HL-60/S4 treated with phorbol 12-myristate 13-acetate at 8.2 ng/mL for 4 days and 3 days (cell line): ENCODE results near the gene LAMA5.

Source experiments
- in situ Hi-C: fragments of 300-500 bp; cut with MboI; formaldehyde crosslinking; loops from 2 replicates; pipeline ENCODE4 v1.15.0; 2022; ENCODE audit warnings: low sequenced_read_pairs

Gene LAMA5

DNA sequence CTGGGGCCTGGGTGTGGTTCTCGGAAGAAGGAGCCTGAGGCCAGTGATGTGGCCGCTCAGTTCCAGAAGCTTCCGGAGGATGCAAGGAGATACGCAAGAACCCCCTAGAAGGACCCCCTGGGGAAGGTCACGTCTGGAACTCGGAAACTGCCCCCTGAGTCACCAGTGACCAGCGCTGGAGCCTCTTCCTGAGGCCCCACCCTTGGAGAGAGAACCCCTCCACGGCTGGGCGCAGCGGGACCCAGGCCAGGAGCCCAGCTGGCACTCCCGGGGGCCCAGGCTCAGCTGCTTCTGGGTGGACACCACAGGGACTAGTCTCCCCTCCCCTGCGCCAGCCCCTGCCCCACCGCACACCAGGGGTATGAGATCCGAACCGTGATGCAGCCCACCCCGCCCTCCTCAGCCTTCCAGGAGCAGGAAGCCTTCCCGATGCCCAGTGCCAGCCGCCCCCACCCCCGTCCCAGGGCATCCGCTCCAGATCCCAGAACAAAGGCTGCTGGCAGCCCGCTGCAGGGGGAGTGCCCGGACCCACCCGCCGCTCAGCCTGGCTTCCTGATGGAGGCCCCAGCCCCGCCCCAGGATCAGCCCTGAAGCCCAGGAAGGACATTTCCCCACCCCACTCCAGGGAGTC is 7.5 kb downstream of the LAMA5 start:
- in situ Hi-C loops = no loop called here

DNA sequence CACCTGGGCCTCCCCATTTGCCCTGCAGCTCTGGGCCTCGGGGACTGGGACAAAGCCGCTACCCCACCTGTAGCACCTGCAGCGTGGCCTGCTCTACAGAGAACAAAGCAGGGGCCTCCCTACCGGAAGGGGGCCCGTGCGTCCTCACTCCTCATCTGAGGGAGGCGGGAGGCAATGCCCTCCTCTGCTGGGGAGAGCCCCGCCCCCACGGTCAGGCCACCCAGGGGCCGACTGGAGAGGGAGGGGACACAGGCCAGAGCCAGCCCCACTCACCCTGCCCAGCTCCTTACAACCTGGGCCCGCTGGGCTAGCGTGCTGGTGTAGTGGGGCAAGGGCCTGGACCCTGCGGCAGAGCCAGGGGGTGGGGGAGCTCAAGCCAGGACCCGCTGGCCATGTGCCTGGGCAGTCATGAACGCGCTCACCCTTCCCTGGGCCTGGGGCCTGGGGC is 8.0 kb downstream of the LAMA5 start:
- in situ Hi-C loops = no loop called here

DNA sequence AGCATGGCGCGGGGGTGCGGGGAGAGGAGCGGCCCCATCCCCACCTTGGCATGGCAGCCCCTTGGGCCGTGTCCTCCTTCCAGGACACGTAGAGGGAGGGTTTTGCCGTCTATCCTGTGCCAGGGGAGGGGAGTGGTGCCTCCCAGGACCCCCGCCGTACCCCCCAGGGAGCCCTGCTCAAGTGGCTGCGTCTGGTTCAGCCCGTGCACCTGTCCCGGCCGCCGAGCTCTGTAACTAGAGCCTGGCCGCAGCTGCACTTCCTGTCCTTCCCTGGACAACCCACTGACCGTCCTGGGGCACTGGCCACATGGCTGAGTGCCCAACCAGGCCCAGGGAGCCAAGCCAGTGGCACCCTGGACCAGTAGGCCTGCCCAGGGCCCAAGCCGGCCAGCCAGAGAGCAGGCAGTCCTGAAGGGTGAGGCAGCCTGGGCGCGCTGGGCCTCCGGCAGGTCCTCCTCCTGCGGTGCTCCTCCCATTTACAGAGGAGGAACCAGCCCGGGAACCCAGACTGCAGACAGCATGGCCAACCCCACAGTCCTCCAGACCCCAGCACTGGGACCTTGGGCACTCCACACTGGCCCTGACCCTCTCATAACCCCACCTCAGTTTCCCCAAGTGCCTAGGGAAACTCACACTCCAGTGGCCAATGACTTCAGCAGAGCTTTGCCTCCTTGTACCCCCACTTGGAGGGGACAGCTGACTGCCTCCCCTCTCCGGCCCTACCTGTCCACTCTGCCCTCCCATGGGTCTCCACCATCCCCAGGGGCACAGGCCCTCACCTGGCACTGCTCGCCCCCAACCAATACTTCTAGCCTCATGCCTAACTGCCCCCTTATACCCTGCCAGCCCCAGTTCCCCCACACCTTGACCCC is 8.7 kb downstream of the LAMA5 start:
- in situ Hi-C loops = no loop called here

DNA sequence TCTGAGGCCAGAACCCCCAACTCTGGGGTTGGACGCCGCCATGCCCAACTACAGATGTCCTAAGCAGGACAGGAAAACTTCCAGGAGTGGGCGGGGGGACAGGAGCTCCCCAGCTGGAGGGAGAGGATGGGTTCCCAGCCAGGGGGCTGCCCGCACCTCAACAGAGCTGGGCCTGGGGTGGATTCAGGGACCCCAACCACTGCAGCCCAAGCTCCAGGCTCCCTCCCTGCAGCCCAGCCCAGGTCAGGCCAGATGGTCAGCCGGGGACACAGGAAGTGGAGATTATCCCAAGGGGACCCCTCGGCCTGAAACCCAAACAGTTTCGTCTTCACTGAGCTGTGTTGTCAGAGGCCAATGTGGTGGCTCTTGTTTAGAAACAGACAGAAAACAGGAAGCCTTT is 9.4 kb downstream of the LAMA5 start:
- in situ Hi-C loops = no loop called here

DNA sequence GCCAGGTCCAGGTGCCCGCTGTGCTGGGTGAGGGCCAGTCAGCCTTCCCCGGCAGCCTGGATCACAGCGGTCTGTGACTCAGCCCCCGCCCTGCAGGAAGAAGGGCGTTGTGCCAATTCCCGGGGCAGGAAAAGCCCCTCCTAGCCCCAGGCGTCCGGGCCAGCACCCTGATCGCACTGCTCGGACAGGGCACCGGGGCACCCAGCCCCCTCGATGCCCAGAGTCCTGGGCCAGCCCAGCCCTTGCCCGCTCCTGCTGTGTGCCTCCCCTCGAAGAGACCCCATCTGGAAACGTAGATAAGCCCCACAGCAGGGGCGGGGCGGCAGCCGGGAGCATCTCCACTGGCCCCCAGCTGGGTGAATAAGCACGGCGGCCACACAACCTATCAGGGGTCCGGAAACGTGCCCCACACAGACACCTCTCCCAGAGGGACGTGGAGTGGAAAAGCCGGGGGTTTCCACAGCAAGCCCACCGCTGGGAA is 9.9 kb downstream of the LAMA5 start:
- in situ Hi-C loops = no loop called here

DNA sequence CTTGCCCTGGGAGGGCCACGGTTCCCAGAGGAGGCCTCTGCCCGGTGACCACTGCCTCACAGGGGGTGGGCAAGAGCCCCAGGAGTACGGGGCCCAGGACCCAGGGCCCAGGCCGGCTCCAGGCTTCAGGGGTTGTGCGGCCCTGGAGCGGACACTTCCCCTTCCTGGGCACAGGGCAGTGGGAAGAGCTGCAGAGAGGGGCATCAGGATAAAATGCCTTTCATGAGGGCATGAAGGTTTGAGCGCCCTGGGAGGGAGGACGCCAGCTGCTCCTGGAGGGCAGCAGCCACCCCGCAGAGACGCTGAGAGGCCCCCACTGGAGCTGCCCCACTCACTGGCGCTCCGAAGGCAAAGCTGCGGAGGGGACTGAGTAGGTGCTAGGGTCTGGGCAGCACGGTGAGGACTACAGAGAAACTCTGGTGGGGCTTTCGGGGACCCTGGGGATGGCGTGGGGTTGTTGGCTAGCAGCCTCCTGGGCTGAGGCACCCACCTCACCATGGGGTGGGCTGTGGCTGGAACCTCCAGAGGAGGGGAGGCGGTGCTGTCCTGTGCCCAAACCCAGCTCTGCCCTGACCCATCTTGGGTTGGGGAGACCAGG is 10.4 kb downstream of the LAMA5 start:
- in situ Hi-C loops = no loop called here

DNA sequence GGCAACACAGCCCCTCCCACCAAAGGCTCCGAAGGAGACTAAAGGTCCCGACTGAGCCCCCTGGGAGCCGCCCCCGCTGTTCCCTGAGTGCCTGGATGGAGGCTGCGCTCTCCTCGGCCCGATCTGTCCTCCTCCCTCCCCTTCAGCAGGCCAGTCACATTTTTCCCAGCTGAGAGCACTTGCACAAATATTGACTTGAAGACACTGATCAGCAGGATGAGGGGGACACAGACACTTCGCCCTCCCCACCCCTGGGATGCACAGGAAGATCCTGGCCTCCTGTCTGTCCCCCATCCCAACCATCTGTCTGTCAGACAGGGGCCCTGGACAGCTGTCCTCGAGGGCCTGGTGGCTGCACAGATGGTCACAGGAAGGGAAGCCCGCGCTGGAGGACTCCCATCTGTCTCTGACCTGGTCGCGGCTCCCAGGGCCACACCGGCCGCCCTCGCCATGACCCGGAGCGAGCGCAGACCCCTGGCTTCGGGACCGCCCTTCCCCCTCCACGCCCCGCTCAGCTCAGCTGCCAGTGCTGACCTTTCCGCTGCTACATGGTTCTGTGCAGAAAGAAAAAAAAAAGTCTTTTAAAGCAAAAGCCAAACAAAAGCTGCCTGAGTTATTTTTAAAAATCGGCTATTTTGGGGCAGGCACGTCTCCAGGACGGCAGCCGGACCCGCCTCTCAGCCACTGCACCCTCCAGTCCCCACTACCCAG is 11.1 kb downstream of the LAMA5 start:
- in situ Hi-C loops = no loop called here

DNA sequence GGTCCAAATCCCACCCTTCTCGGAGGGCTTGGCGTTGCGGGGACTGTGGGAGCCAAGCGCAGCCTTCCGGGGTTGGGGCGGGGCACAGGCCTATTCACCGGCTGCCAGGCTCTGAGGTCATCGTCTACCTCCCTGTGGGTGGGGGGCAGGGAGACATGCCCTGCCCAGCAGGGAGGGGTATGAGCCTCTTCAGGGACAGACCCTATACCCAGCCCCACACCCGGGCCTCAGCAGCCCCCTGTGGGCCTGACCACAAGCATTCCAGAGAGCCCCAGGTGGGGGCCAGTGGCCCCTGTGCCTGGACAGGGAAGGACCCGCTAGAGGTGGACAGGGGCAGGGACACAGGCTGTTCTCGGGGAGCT is 11.6 kb downstream of the LAMA5 start:
- in situ Hi-C loops = no loop called here

DNA sequence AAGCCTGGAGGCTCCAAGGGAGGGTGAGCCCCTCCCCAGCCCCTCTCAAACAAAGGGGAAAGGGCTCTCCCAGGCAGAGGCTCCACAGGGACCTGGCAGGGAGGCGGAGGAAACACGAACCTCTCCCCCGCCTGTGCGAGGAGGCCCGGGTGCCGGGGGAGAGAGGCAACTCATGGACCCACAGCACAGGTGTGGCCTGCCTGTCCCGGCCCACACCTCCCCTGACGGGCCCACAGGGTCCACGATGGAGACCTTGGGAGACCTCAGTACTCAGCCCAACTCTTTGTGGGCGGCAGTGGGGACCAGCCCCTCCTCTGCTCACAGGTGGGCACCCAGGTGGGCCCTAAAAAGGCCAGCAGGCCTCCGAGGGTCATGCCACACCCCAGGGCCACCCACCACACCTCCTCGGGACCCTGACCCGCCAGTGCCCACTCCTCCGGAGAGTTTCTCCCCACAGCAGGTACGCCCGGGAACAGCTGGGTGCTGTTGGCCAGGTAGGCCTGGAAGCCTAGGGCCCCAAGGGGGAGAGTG is 12.2 kb downstream of the LAMA5 start:
- in situ Hi-C loops = no loop called here

DNA sequence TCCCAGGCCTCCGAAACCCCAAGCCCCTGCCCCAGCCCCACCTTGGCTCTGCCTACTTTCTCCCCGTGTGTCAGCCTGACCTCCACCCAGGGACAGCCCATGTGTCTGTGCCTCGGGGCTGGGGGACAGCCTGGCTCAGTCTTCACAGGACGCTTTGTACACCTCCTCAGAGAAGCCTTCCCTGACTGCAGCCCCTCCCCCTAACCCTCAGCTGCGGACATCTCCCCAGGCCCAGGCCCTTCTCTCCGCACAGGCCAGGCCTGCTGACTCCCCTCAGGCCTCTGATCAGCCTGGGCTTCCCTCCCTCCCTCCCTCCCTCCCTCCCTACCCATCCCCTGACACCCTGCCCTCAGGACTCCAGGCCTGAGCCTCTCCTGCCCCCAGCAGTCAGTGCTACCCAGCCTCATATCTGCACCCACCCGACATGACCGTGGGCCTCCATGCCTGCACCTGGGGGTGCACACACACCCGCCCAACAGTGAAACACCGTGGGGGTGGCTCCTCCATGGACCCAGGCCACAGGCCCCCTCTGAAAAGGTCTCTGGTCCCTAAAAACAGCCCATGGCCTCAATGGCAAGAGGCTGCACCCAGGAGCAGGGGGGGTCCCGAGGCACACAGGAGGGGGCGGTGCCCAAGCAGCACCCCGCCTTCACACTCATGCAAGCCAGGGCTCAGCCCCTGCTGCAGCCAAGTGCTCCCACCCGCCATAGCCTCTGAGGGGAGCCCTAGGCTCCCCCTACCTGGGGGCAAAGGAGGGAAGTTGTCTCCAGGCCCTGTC is 12.9 kb downstream of the LAMA5 start:
- in situ Hi-C loops = no loop called here

DNA sequence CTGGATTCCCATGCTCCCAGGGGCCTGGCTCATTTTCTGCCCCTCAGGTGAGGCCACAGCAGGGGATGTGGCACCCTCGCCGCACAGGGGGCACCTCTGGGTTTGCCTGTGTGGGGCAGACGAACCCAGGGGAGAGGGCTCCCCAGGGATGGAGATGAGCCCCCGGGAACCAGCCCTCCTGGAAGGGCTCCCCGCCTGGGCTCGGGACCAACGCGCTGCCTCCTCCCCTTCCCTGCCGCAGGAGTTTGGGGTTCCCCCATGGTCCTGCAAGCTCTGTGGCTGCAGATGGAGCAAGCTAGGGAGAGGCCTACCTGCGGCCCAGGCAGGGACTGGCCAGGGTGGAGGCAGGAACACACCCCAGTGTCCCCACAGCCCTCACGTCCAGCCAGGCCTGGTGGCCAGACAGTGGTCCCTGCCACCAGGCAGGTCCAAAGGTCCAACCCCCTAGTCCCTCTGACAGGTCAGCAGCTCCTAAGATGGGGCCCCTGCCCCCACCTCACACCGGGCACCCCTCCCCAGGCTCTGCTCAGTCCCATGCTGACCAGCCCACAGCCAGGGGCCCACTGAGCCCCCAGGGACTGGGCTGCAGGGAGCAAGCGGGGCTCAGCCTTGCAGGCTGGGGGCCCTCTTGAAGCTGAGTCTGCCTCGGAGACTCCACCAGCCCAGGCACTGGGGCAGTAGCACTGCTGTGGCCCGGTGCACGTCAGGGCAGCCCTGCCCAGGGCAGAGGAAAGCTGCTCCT is 13.7 kb downstream of the LAMA5 start:
- in situ Hi-C loops = no loop called here

DNA sequence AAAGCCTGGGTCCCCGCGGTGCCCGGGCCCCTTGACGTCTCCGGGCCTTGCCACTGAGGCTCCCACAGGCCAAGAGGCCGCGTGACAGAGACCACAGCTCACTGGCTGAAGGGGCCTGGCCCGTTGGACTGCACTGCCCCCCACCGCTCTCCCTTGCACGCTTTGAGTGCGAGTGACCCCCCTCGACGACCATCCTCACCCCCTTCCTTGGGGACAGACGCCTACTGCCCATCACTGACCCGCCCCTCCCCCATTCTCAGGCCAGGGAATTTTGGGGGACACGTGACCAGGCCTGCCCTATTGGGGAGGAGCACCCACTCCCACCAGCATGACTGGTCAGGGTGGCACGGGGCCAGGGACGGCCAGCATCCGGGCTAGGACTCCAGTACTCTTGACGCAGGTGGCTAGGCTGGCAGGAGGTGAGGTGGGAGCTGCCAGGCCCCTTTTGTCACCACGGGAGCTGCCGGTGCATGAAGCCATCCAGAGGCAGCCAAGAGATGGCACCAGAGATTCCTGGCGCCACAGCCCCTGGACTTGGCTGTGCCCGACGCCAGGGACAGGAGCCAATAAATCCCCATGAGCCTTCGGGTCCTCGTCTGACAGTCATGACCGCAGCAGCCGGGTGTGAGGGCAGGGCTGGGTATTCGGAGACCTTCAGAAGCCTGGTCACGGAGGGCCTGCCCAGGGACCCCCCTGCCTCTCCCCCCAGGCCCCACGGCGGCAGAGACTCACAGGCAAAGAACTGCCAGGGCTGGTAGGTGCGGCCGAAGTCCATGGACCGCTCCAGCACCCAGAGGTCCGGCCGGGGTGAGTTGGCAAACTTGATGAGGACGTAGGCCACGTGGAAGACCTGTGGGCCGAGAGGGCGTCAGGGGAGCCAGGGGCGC is 14.5 kb downstream of the LAMA5 start:
- in situ Hi-C loops = no loop called here

DNA sequence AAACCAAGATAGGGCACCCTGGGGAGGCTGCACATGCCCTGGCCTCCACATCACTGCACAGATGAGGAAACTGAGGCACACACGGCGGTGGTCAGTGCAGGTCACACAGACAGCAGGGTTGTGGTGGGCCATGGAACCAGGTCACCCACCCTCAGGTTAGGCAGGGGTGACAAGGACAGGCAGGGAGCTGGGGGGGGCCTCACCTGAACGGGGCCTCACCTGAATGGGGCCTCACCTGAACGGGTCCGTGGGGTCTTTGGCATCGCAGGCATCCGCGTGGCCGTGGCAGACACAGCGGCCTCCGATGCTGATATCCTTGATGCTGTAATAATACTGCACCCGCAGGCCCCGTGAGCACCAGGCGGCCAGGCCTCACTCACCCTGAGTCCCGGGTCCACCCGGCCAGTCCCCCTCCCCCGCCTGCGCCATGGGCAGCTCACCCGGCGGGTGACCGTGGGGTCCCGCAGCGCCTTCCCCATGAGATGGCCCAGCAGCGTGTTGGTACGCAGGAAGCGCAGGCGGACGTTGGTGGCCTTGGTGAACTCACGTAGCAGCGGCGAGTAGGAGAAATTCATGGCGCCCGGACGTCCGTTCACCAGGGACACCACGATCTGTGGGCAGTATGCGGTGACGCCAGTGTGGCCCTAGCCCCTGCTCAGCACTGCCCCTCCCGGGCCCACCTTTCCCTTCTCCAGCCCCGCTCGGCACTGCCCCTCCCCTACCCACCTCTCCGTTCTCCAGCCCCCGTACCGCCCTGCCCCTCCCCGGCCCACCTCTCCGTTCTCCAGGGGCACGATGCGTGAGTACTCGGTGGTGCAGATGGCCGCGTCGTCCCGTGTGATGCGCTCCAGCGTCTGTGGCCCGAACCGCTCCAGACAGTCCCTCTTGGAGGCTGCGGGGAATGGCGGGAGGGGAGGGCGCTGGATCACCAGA is 15.4 kb downstream of the LAMA5 start:
- in situ Hi-C loops = no loop called here

DNA sequence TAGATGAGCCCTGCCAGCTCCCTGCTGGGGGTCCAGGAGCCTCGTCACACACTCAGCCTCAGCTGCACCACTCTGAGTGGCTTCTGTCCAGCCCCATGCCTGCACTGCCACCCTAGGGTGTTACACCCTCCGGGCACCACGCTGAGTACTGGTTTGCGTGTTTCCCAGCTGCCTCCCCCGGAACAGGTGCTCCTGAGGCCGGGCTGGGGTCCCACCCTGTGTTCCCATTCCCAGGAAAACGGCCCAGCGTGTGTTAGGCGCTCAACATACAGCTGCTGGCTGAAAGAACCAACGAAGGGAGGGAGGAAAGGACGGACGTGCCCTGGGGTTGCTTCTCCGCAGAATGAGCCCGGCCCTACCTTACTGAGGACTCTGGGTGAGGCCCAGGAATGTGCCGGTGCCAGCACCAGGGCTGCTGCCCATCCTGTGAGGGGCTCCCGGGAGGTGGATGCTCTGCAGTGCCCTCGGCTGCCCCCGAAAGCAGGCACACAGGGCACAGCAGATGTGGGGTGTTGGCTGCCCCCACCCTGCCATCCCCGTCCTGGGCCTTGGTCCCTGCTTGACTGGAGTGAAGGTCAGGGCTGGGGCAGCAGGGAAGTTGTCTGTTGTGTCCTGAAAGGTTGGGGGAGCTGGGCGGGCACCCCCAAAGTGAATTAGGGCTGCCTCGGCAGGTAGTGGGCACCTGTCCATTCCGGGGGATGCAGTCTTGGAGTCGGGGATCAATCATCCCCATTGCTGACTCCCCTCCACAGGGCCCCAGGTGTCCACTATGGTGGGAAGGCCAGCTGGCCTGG is 16.3 kb downstream of the LAMA5 start:
- in situ Hi-C loops = no loop called here

DNA sequence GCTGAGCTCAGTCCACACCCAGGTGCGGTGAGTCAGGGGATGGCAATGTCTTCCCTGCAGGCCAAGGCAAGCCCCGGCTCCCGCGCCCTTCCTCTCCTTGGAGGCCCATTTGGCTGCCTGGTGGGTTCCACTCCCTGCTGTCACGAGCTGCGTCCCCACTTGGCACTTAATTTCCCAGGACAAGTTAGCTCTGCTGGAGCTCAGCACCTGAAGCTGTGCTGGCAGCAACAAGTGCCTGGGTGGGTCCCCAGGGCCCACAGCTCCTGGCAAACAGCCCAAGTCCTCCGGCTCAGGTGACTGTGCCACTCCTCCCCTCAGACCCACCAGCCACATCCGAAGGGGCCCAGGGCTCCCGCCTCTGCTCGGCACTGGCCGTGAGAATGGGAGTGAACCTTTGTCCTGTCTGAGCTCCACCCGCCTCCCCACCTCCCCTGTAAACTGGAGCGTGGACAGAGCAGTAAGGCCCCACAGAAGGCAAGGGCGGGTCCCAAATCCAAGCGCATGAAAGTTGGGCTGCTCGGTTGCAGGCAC is 16.9 kb downstream of the LAMA5 start:
- in situ Hi-C loops = no loop called here

DNA sequence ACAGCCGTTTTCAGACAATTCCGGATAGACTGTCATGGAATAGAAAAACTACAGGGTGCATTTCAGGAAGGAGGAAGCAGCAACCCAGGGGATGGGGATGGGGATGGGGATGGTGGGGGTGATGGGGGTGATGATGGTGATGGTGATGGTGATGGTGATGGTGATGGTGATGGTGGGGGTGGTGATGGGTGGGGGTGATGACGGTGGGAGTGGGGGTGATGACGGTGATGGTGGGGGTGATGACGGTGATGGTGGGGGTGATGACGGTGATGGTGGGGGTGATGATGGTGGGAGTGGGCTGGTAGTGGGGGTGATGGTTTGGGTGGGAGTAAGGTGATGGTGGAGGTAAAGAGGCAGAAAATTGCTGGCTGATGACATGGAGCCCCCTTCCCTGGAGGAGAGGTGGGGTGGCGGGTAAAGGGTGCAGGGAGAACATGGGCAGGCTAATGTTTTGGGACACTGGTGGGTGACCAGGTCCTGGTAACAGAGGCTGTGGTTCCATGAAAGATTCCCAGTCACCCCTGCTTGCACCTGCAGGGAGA is 17.5 kb downstream of the LAMA5 start:
- in situ Hi-C loops = no loop called here
